ENCODE measurements around the gene ITPK1. TPM values are rescaled to one million over a fixed set of nuclear protein-coding genes. Genes with fewer than 3 reads are reported as not detected.

The ITPK1 gene
- total RNA-seq, 4 donors from 2014 or later = 64.8 to 235 (median 128) TPM

GRCh38 chr14:92953526-92953925, 162.2 kb downstream of the ITPK1 start:
- peaks cover 0 to 5% (median 0%) of the 10 kb centered on the region in 4 donors for H3K4me1 ChIP-seq
- H3K36me3 ChIP-seq = peaks cover 0 to 11% (median 0%) of the 10 kb centered on the region in 4 donors
- H3K9me3 ChIP-seq = no peaks in the 10 kb centered on the region
- 91 to 93% methylated on average over 3 to 6 of the region's 6 CpGs for WGBS, 2 donors (ENCODE audit: low coverage in 1 of 2)
- TF ChIP-seq CTCF (IDR thresholded peaks at IDR 0.05) (no peak), POLR2AphosphoS5 (IDR thresholded peaks at IDR 0.05) (no peak), POLR2A (IDR thresholded peaks at IDR 0.05) (no peak), EP300 (IDR thresholded peaks at IDR 0.05; ENCODE audit: low read depth) (no peak)
- no peaks in the 10 kb centered on the region for H3K27me3 ChIP-seq
- intact Hi-C loops (cut with DNase I; ENCODE audit: low total_unique reads) = loop anchor here (5.0 kb wide), 1 partner anchor 164 kb away; the partner anchor contains the start of gene ITPK1
- no peak overlapping the region for H3K27ac ChIP-seq
- DNase-seq = no peak
- in situ Hi-C loops (cut with MboI; ENCODE audit: low pct_ligation_motif_present in 1 of 4, low pct_unique_long_range_greater_than_20kb in 1 of 4, low sequenced_read_pairs in 3 of 4) = loop anchor here in 3 of 4 donors (5.0 to 10.0 kb wide), 3 partner anchors 181 to 191 kb away; no protein-coding TSS in a partner anchor
- H3K4me3 ChIP-seq = no peak overlapping the region

DNA sequence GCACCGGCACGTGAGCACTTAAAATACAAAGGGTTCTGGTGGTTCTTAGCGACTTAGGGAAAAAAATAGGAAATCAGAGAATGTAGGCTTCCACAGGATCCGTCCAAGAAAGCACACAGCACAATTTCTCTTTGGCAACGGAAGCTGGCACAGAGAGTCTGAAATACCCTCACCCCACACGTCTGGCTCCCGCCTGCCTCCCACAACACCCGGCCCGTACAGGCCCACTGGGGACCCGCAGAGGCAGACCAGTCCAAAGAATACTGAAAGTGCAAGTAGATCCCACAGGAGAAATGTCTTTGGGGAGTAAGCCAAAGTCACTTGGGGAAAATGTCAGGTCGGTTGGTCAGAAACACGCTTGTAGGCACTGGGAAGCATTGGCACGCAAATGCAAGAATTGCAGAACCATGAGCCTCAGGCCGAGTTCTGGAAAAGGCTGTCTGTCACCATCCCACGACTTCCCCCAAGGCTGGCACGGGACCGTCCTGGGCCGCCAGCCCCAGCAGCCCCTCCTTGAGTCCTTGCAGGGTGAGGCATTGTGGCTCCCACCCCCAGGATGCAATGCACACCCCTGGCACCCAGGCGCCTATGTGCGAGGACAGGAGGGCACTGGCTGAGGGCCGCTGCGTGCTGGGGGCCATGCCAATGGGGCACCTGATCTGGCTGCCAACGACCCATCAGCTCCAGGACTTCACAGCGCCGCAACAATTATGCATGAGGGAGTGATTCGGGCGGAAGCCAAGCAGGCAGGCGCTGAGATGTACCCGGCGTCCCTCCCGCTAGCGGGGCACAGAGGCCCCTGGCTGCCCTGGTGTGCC, 163.0 kb downstream of the ITPK1 start:
- WGBS, 2 donors (ENCODE audit: low coverage in 1 of 2) = 90% methylated on average over 26 of the region's 32 CpGs; no CpG with 5 or more reads in 1 of the 2 donors

GRCh38 chr14:92951912-92952471, 163.7 kb downstream of the ITPK1 start:
- no peaks in the 10 kb centered on the region for H3K27me3 ChIP-seq
- in situ Hi-C loops (cut with MboI; ENCODE audit: low pct_ligation_motif_present in 1 of 4, low pct_unique_long_range_greater_than_20kb in 1 of 4, low sequenced_read_pairs in 3 of 4) (loop anchor here in 3 of 4 donors (5.0 to 10.0 kb wide), 3 partner anchors 183 to 193 kb away; no protein-coding TSS in a partner anchor), intact Hi-C loops (cut with DNase I; ENCODE audit: low total_unique reads) (loop anchor here (2.0 to 5.0 kb wide), 2 partner anchors 165 to 187 kb away; partner anchors contain the start of gene ITPK1)
- no peak overlapping the region for H3K4me3 ChIP-seq
- WGBS, 2 donors (ENCODE audit: low coverage in 1 of 2) = 16% methylated on average over 17 of the region's 18 CpGs; no CpG with 5 or more reads in 1 of the 2 donors
- no peaks in the 10 kb centered on the region for H3K9me3 ChIP-seq
- TF ChIP-seq EP300 (IDR thresholded peaks at IDR 0.05; ENCODE audit: low read depth) (no peak), CTCF (IDR thresholded peaks at IDR 0.05) (peak; percentile 93 to 97 (median 95))
- peak; percentile 84 for DNase-seq
- H3K36me3 ChIP-seq = peaks cover 0 to 11% (median 0%) of the 10 kb centered on the region in 4 donors
- H3K27ac ChIP-seq = no peak overlapping the region
- peaks cover 0 to 5% (median 0%) of the 10 kb centered on the region in 4 donors for H3K4me1 ChIP-seq

More for the DNA sequence above, 163.0 kb downstream of the ITPK1 start:
- peaks cover 0 to 5% (median 0%) of the 10 kb centered on the region in 4 donors for H3K4me1 ChIP-seq
- in situ Hi-C loops (cut with MboI; ENCODE audit: low pct_ligation_motif_present in 1 of 4, low pct_unique_long_range_greater_than_20kb in 1 of 4, low sequenced_read_pairs in 3 of 4) (loop anchor here in 3 of 4 donors (5.0 to 10.0 kb wide), 3 partner anchors 182 to 192 kb away; no protein-coding TSS in a partner anchor), intact Hi-C loops (cut with DNase I; ENCODE audit: low total_unique reads) (loop anchor here (5.0 kb wide), 1 partner anchor 165 kb away; the partner anchor contains the start of gene ITPK1)
- no peak overlapping the region for H3K27ac ChIP-seq
- TF ChIP-seq POLR2AphosphoS5 (IDR thresholded peaks at IDR 0.05) = no peak
- TF ChIP-seq CTCF (IDR thresholded peaks at IDR 0.05) = no peak
- TF ChIP-seq EP300 (IDR thresholded peaks at IDR 0.05; ENCODE audit: low read depth) = no peak
- TF ChIP-seq POLR2A (IDR thresholded peaks at IDR 0.05) = no peak
- H3K4me3 ChIP-seq = no peak overlapping the region
- no peaks in the 10 kb centered on the region for H3K9me3 ChIP-seq
- H3K27me3 ChIP-seq = no peaks in the 10 kb centered on the region
- no peak for DNase-seq
- H3K36me3 ChIP-seq = peaks cover 0 to 11% (median 0%) of the 10 kb centered on the region in 4 donors

DNA sequence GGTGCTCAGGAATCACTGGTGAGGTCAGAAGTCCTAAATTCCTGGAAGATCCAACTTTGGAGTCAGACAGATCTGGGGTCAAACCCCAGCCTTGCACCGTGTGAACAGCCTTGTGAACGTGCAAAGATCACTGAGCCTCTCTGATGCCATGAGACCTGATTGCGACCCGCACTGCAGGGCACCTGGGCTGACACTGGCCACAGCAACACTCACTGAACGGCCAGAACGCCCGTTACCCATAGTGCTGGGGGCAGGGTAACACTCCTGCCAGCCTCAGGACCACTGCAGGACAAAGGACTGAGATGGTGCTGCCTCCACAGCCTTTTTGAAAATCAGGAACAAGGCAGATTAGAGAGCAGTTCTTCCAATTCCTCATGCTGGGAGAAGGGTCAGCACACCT, 164.5 kb downstream of the ITPK1 start:
- no peak for DNase-seq
- peaks cover 0 to 9% (median 3%) of the 10 kb centered on the region in 4 donors for H3K4me1 ChIP-seq
- no peak overlapping the region for H3K27ac ChIP-seq
- H3K9me3 ChIP-seq = no peaks in the 10 kb centered on the region
- TF ChIP-seq POLR2AphosphoS5 (IDR thresholded peaks at IDR 0.05) (no peak), EP300 (IDR thresholded peaks at IDR 0.05; ENCODE audit: low read depth) (no peak), CTCF (IDR thresholded peaks at IDR 0.05) (no peak), POLR2A (IDR thresholded peaks at IDR 0.05) (no peak)
- in situ Hi-C loops (cut with MboI; ENCODE audit: low pct_ligation_motif_present in 1 of 4, low pct_unique_long_range_greater_than_20kb in 1 of 4, low sequenced_read_pairs in 3 of 4) (loop anchor here in 3 of 4 donors (5.0 to 10.0 kb wide), 3 partner anchors 184 to 194 kb away; no protein-coding TSS in a partner anchor), intact Hi-C loops (cut with DNase I; ENCODE audit: low total_unique reads) (loop anchor here (2.0 to 5.0 kb wide), 2 partner anchors 166 to 188 kb away; partner anchors contain the start of gene ITPK1)
- no peak overlapping the region for H3K4me3 ChIP-seq
- H3K27me3 ChIP-seq = no peaks in the 10 kb centered on the region
- 96% methylated on average over 7 of the region's 7 CpGs; no CpG with 5 or more reads in 1 of the 2 donors for WGBS, 2 donors (ENCODE audit: low coverage in 1 of 2)
- peaks cover 0 to 11% (median 0%) of the 10 kb centered on the region in 4 donors for H3K36me3 ChIP-seq

Measured in transverse colon (tissue), 4 donors.